WERI-Rb-1 (cell line): ENCODE measurements around the gene NUDT16L1.
A peak's percentile ranks its signal among the peaks of the same experiment; 100 is the strongest.

ENCODE experiments used
- DNase-seq: peaks from one replicate; pipeline ENCODE4 v3.0.0-alpha.2; 2020
- H3K27ac ChIP-seq: fragments of 250-450 bp; sonication (Bioruptor Pico); 2 replicates; pipeline ENCODE4 v1.5.1; 2020; ENCODE audit warnings: mild to moderate bottlenecking, moderate library complexity
- H3K27me3 ChIP-seq: fragments of 250-450 bp; sonication (Bioruptor Pico); 2 replicates; pipeline ENCODE4 v1.5.1; 2021; ENCODE audit warnings: mild to moderate bottlenecking, low read depth, moderate library complexity; ENCODE audit not compliant: insufficient read depth, severe bottlenecking
- H3K36me3 ChIP-seq: fragments of 250-450 bp; sonication (Bioruptor Pico); 2 replicates; pipeline ENCODE4 v1.5.1; 2020; ENCODE audit warnings: mild to moderate bottlenecking, moderate library complexity
- H3K4me3 ChIP-seq: 2 replicates; pipeline ENCODE4 v1.5.1; 2011; ENCODE audit warnings: low read depth, mild to moderate bottlenecking, control low read depth, low read length
- H3K9me3 ChIP-seq: fragments of 250-450 bp; sonication (Bioruptor Pico); 2 replicates; pipeline ENCODE4 v1.5.1; 2021; ENCODE audit warnings: mild to moderate bottlenecking, moderate library complexity; ENCODE audit not compliant: severe bottlenecking
- TF ChIP-seq, protein P1 (sequence below): IDR thresholded peaks from 2 replicates; pipeline ENCODE4 v1.5.1; 2011; ENCODE audit warnings: low read depth, mild to moderate bottlenecking, control low read depth, inconsistent platforms, low read length

NUDT16L1 gene

DNA sequence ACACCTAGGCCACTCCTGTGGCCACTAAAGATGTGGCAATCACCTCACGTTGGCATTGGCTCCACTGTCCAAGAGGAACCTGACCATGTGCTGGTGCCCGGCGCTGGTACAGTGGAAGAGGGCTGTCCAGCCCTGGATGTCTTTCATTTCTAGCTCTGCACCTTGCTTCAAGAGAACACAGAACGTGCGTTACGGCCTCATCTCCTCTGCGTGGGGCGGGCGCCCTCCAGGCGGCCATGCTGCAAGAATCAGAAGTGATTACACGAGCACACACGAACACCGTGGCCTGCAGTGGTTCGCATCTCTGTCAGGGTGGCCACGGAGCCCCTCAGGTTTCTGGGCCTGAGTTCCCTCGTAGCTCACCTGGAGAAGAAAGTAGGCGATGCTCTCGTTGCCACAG is 33.3 kb downstream of the NUDT16L1 start:
- TF ChIP-seq, protein P1, sequence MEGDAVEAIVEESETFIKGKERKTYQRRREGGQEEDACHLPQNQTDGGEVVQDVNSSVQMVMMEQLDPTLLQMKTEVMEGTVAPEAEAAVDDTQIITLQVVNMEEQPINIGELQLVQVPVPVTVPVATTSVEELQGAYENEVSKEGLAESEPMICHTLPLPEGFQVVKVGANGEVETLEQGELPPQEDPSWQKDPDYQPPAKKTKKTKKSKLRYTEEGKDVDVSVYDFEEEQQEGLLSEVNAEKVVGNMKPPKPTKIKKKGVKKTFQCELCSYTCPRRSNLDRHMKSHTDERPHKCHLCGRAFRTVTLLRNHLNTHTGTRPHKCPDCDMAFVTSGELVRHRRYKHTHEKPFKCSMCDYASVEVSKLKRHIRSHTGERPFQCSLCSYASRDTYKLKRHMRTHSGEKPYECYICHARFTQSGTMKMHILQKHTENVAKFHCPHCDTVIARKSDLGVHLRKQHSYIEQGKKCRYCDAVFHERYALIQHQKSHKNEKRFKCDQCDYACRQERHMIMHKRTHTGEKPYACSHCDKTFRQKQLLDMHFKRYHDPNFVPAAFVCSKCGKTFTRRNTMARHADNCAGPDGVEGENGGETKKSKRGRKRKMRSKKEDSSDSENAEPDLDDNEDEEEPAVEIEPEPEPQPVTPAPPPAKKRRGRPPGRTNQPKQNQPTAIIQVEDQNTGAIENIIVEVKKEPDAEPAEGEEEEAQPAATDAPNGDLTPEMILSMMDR, result no peak
- peaks cover 67% of the 10 kb centered on the region for H3K36me3 ChIP-seq

DNA sequence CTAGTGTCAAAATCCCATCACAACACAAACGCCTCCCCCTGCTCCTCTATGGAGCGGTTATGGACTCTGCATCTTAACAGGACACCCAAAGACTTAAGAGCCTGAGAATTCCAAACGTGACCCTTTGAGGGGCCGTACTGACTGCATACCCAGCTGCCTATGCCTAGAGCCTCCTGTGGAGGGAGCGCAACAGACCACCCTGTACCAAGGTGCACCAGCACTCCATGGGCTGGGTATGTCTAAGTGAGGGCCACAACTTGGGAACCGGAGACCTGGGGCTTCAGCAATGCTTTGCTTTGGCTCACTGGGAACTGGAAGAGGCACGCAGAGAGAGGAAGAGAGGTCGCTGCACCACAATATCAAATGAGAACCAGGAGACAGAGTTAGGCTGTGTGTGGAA is 35.3 kb downstream of the NUDT16L1 start:
- Histone ChIP-seq H3K27me3 (no peaks in the 10 kb centered on the region), H3K27ac (no peak overlapping the region), H3K4me3 (no peak overlapping the region), H3K36me3 (peaks cover 58% of the 10 kb centered on the region), H3K9me3 (no peaks in the 10 kb centered on the region)
- no peak for DNase-seq
- TF ChIP-seq, protein P1, result no peak

More for the DNA sequence above, 33.3 kb downstream of the NUDT16L1 start:
- H3K27me3 ChIP-seq, result no peaks in the 10 kb centered on the region
- H3K9me3 ChIP-seq, result no peaks in the 10 kb centered on the region
- no peak for DNase-seq
- no peak overlapping the region for H3K27ac ChIP-seq
- no peak overlapping the region for H3K4me3 ChIP-seq

DNA sequence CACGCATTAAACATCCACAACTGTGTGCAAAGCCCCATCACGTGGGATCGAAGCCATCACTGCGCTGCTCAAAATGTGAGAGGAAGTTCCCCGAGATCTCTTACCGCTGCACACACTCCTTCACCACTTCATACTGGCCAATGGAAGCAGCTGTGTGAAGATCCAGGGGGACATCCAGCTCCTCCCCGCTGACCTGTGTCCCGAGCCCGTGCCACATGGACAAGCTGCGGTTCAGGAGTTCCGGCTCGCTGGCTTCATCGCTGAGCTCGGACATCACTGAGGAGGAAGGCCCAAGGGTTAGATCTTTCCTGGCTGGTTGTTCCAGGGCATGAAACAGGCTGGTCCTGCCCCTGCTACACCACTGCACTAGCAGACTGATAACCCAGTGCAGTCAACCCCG is 36.5 kb downstream of the NUDT16L1 start:
- Histone ChIP-seq H3K9me3 (no peaks in the 10 kb centered on the region), H3K27ac (no peak overlapping the region), H3K36me3 (peaks cover 47% of the 10 kb centered on the region), H3K4me3 (no peak overlapping the region), H3K27me3 (no peaks in the 10 kb centered on the region)
- TF ChIP-seq, protein P1, result no peak
- DNase-seq, result no peak

DNA sequence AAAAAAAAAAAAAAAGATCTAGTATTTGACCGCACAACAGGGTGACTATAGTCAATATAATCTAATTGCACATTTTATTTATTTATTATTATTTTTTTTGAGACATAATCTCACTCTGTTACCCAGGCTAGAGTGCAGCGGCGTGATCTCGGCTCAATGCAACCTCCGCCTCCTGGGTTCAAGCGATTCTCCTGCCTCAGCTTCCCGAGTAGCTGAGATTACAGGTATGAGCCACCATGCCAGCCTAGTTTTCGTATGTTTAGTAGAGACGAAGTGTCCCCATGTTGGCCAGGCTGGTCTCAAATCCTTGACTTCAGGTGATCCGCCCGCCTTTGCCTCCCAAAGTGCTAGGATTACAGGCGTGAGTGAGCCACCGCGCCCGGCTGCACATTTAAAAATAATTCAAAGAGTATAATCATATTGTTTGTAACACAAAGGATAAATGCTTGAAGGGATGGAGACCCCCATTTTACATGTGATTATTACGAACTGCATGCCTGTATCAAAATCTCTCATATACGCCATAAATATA is 39.9 kb downstream of the NUDT16L1 start:
- Histone ChIP-seq H3K27ac (peak overlapping the region; percentile 80), H3K4me3 (peak overlapping the region; percentile 96), H3K27me3 (no peaks in the 10 kb centered on the region), H3K36me3 (peaks cover 26% of the 10 kb centered on the region), H3K9me3 (no peaks in the 10 kb centered on the region)
- TF ChIP-seq, protein P1, result no peak
- no peak for DNase-seq

GRCh38 chr16:4733747-4734062 is 40.3 kb downstream of the NUDT16L1 start:
- H3K36me3 ChIP-seq, result peaks cover 24% of the 10 kb centered on the region
- DNase-seq, result peak; percentile 33

More at GRCh38 chr16:4733747-4734062, 40.3 kb downstream of the NUDT16L1 start:
- Histone ChIP-seq H3K4me3 (peak overlapping the region; percentile 96), H3K9me3 (no peaks in the 10 kb centered on the region), H3K27ac (peak overlapping the region; percentile 80), H3K27me3 (no peaks in the 10 kb centered on the region)
- TF ChIP-seq, protein P1, result no peak
